Esophagus muscularis mucosa (tissue), 4 donors: ENCODE data around the gene USP10. TPM values are rescaled to one million over a fixed set of nuclear protein-coding genes. Genes with fewer than 3 reads are reported as not detected.

Source experiments
- DNase-seq: peaks from one replicate; pipeline ENCODE4 v3.0.0-alpha.2; 2017; ENCODE audit errors: extremely low spot score
- H3K27ac ChIP-seq, 4 donors: fragments of 200-600 bp; sonication (generic); replicated peaks in 1 of 4; 1 replicate in 3 of 4; 2 replicates in 1 of 4; pipeline ENCODE4 v1.5.1; 2016 to 2019; ENCODE audit warnings: mild to moderate bottlenecking in 1 of 4
- H3K27me3 ChIP-seq, 4 donors: fragments of 200-600 bp; sonication (generic); one replicate each; pipeline versions ENCODE4 v1.5.1 to v1.6.0; 2016 to 2019
- H3K36me3 ChIP-seq, 4 donors: fragments of 200-600 bp; sonication (generic); one replicate each; pipeline ENCODE4 v1.5.1; 2016 to 2019
- H3K4me1 ChIP-seq, 4 donors: fragments of 200-600 bp; sonication (generic); one replicate each; pipeline ENCODE4 v1.5.1; 2016 to 2019
- H3K4me3 ChIP-seq, 4 donors: fragments of 200-600 bp; sonication (generic); 1 replicate in 2 of 4; 2 replicates in 2 of 4; pipeline ENCODE4 v1.5.1; 2016 to 2019; ENCODE audit warnings: mild to moderate bottlenecking in 4 of 4, moderate library complexity in 1 of 4
- H3K9me3 ChIP-seq, 4 donors: fragments of 200-600 bp; sonication (generic); 1 replicate in 3 of 4; 2 replicates in 1 of 4; pipeline ENCODE4 v1.5.1; 2016 to 2019
- EP300 ChIP-seq: sonication (generic); formaldehyde crosslinking; IDR thresholded peaks from one replicate; pipeline ENCODE4 v1.6.1; 2017; ENCODE audit warnings: antibody characterized with exemption
- POLR2A ChIP-seq: fragments of 450-650 bp; IDR thresholded peaks from one replicate; pipeline ENCODE4 v1.6.1; 2017; ENCODE audit warnings: antibody characterized with exemption, moderate library complexity, mild to moderate bottlenecking, low read depth
- POLR2AphosphoS5 ChIP-seq, 2 donors: sonication (generic); formaldehyde crosslinking; IDR thresholded peaks; one replicate each; pipeline ENCODE4 v1.6.1; 2017; ENCODE audit warnings: antibody characterized with exemption in 2 of 2
- WGBS: methylation state at CpG from one replicate; pipeline ENCODE4 v1.1.5; 2018; 5-methylcytosine and 5-hydroxymethylcytosine counted together
- intact Hi-C: fragments of 100-400 bp; cut with DNase I; formaldehyde crosslinking; loops from one replicate; pipeline ENCODE4 v1.15.1; 2023
- total RNA-seq, 4 donors: library from RNA; depleted of rRNA; stranded (reverse); fragments of >200 nt; gene quantifications; one replicate each; pipeline versions ENCODE4 v1.1.0 to v1.2.1, GENCODE V29; 2016
- TF ChIP-seq, protein P1 (sequence below), 3 experiments: fragments of 200-600 bp in 2 of 3; fragments of 450-650 bp in 1 of 3; sonication (generic) in 2 of 3; IDR thresholded peaks; one replicate each; pipeline ENCODE4 v1.5.1; 2017 to 2019; ENCODE audit warnings: antibody characterized with exemption in 3 of 3, mild to moderate bottlenecking in 2 of 3, moderate library complexity in 1 of 3

USP10 gene
- total RNA-seq, 4 donors from 2014 or later: 45.3 to 71.2 (median 59.3) TPM

DNA sequence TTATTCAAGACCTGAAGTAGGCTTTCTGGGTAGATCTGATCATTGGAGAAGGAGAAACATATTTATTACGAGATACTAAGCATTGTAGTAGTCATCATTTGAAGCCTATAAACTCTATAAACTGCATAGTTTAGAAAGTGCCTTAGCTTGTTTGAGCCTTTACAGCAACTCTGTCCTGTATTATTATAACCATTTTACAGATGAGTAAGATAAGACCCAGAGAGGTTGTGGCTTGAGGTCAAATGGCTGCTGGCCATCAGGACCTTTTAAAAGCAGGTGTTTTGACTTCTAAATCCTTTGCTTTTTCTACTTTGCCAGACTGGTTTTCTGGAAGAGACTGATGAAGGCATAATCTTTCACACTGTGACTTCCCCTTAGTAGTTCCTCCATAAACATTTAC is 7.1 kb downstream of the USP10 start:
- no peaks in the 10 kb centered on the region for H3K27me3 ChIP-seq
- no peaks in the 10 kb centered on the region for H3K36me3 ChIP-seq
- no peaks in the 10 kb centered on the region for H3K9me3 ChIP-seq
- TF ChIP-seq, protein P1, sequence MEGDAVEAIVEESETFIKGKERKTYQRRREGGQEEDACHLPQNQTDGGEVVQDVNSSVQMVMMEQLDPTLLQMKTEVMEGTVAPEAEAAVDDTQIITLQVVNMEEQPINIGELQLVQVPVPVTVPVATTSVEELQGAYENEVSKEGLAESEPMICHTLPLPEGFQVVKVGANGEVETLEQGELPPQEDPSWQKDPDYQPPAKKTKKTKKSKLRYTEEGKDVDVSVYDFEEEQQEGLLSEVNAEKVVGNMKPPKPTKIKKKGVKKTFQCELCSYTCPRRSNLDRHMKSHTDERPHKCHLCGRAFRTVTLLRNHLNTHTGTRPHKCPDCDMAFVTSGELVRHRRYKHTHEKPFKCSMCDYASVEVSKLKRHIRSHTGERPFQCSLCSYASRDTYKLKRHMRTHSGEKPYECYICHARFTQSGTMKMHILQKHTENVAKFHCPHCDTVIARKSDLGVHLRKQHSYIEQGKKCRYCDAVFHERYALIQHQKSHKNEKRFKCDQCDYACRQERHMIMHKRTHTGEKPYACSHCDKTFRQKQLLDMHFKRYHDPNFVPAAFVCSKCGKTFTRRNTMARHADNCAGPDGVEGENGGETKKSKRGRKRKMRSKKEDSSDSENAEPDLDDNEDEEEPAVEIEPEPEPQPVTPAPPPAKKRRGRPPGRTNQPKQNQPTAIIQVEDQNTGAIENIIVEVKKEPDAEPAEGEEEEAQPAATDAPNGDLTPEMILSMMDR (IDR thresholded peaks at IDR 0.05): no peak
- no peak for TF ChIP-seq POLR2A
- no peak for TF ChIP-seq POLR2AphosphoS5 (IDR thresholded peaks at IDR 0.05)
- no peak for TF ChIP-seq EP300
- H3K4me1 ChIP-seq: peaks cover 37 to 59% (median 49%) of the 10 kb centered on the region in 4 donors
- DNase-seq: no peak
- intact Hi-C loops: no loop called here
- 88% methylated on average over 1 of the region's 1 CpG for WGBS
- H3K27ac ChIP-seq: no peak overlapping the region
- no peak overlapping the region for H3K4me3 ChIP-seq

DNA sequence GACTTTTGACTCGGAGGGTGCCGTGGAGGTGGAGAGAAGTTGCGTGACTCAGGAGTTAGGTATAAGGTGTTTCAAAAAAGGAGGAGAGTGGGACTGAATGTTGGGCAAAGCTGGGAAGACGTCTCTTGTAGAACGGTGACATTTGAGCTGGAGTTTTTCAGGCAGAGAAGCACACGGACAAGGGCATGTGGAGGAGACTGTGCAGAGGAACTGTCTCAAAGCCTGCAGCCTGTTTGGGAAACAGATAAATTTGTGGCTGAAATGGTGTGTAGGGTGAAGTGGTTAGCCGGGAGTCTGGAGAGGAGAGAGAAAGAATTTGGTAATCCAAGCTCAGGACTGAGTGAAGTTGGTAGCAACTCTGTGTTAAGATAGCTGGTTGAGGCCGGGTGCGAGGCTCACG is 9.8 kb downstream of the USP10 start:
- DNase-seq: no peak
- Histone ChIP-seq H3K27ac (no peak overlapping the region), H3K4me1 (peaks cover 28 to 58% (median 49%) of the 10 kb centered on the region in 4 donors), H3K4me3 (no peak overlapping the region), H3K27me3 (no peaks in the 10 kb centered on the region), H3K36me3 (no peaks in the 10 kb centered on the region), H3K9me3 (no peaks in the 10 kb centered on the region)
- 89% methylated on average over 10 of the region's 10 CpGs for WGBS
- TF ChIP-seq, protein P1 (IDR thresholded peaks at IDR 0.05): no peak
- intact Hi-C loops: no loop called here

DNA sequence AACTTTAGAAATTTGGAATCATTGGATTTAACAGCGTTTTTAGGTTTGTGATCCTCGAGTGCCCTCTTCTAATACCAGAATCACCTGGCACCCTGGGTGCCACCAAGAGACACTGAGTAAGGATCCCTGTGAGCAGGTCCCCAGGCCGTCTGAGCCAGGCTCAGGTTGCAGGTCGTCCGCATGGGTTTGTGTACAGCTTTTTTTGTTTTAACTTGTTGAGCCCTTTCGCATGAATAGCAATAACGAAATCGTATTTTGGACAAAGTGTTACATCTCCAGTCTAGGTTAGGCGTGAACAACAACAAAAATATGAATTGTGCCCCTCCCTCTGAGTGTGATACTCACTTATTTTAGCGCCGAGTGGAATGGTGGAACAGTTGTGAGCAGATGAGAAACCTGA is 10.9 kb downstream of the USP10 start:
- Histone ChIP-seq H3K4me3 (no peak overlapping the region), H3K9me3 (no peaks in the 10 kb centered on the region), H3K27me3 (no peaks in the 10 kb centered on the region), H3K36me3 (no peaks in the 10 kb centered on the region), H3K27ac (no peak overlapping the region), H3K4me1 (peaks cover 22 to 55% (median 43%) of the 10 kb centered on the region in 4 donors)
- DNase-seq: no peak
- TF ChIP-seq POLR2A (no peak), POLR2AphosphoS5 (IDR thresholded peaks at IDR 0.05) (no peak), EP300 (no peak)
- TF ChIP-seq, protein P1 (IDR thresholded peaks at IDR 0.05): no peak
- intact Hi-C loops: no loop called here
- 87% methylated on average over 11 of the region's 11 CpGs for WGBS

DNA sequence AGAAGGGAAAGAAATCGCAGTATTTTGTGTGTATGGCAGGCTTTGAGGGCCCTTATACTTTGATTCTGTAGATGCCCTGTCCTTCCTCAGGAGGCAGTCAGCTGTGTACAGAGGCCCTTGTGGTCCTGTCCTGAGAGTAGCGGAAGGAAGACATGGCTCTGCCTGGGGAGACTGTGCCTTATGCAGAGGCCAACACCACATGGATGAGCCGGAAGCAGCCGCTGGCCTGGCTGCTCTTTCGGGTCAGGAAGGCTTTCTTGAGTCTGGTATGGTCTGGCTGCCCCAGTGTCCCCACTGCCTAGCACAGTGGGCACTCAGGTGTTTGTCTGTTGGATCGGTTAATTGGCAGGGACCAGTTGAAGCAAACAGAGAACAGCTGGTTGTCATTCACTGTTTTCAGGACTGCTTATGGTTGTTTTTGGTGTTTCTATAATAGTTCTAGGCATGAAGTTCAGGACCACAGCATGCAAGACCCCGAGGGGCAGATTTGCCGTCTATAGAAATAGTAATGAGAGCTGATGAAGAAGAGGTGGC is 12.4 kb downstream of the USP10 start:
- Histone ChIP-seq H3K27ac (no peak overlapping the region), H3K9me3 (no peaks in the 10 kb centered on the region), H3K4me3 (no peak overlapping the region), H3K36me3 (peaks cover 0 to 7% (median 0%) of the 10 kb centered on the region in 4 donors), H3K27me3 (no peaks in the 10 kb centered on the region), H3K4me1 (peaks cover 25 to 61% (median 41%) of the 10 kb centered on the region in 4 donors)
- TF ChIP-seq POLR2AphosphoS5 (IDR thresholded peaks at IDR 0.05) (no peak), EP300 (no peak), POLR2A (no peak)
- TF ChIP-seq, protein P1 (IDR thresholded peaks at IDR 0.05): no peak
- intact Hi-C loops: no loop called here
- 86% methylated on average over 5 of the region's 8 CpGs for WGBS
- DNase-seq: no peak
